ENCODE measurements around the gene MGRN1. TPM values are rescaled to one million over a fixed set of nuclear protein-coding genes. Genes with fewer than 3 reads are reported as not detected.

The MGRN1 gene
- total RNA-seq, 4 donors from 2014 or later = 15.8 to 25.6 (median 22.0) TPM

DNA sequence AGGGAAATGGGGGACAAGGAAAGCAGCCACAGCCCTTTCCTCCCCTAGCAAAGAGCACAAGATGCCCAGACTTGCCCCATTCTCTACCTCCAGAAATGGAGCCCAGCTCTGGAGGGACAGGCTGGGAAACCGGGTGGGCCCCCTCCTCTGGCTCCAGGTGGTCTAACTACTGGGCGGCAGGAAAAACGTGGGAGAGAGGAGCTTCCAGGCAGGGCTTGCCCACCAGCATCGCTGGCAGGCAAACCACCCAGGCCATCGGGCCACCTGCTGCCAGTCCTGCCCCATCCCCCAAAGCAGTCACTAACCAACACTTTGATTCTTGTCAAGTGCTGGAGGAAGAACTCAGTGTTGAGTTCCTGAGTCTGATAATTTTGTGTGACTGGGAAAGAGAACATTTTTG lies 93.8 kb downstream of the MGRN1 start:
- intact Hi-C loops (cut with DNase I) = no loop called here
- Histone ChIP-seq H3K27me3 (no peaks in the 10 kb centered on the region), H3K36me3 (peaks cover 0 to 78% (median 8%) of the 10 kb centered on the region in 3 donors), H3K9me3 (no peaks in the 10 kb centered on the region), H3K4me3 (no peak overlapping the region), H3K4me1 (no peaks in the 10 kb centered on the region), H3K27ac (no peak overlapping the region)
- TF ChIP-seq POLR2A (IDR thresholded peaks at IDR 0.05) = no peak
- no peak for TF ChIP-seq CTCF (IDR thresholded peaks at IDR 0.05)
- no peak for DNase-seq
- 76 to 80% methylated on average over 2 to 4 of the region's 5 CpGs for WGBS, 2 donors

GRCh38 chr16:4723071-4723767 lies 98.6 kb downstream of the MGRN1 start:
- Histone ChIP-seq H3K27ac (no peak overlapping the region), H3K9me3 (no peaks in the 10 kb centered on the region), H3K36me3 (peaks cover 2 to 87% (median 8%) of the 10 kb centered on the region in 3 donors), H3K27me3 (no peaks in the 10 kb centered on the region), H3K4me1 (no peaks in the 10 kb centered on the region), H3K4me3 (no peak overlapping the region)
- no peak for DNase-seq
- TF ChIP-seq CTCF (IDR thresholded peaks at IDR 0.05) = no peak
- TF ChIP-seq POLR2A (IDR thresholded peaks at IDR 0.05) = no peak
- intact Hi-C loops (cut with DNase I) = no loop called here
- 97% methylated on average over 14 of the region's 14 CpGs for WGBS, 2 donors

DNA sequence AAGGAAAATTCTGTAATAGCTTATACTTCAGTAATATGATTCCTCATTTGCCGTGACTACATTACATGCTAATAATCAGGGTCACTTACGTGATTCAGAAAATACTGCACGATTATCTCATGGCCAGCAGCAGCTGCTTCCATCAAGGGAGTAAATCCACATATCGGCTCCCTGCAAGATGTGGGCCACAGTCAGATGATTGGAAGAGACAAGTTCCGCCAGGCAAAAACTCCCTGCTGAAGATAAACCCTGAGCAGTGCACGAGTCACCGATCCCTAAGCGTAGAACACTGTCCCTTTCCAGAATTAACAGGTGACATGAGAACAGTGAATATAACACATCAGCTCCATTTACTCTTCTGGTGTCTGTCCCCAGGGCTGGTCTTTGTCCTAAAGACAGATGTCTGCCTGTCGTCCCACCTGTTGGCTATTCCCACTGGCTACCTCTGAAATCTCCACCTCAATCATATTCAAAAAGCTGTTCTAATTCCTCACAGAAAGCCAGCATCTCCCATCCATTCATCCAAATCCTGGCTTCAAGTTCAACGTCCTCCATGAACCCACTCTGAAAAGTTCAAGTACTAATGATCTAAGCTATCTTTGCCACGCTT lies 100.1 kb downstream of the MGRN1 start:
- no peak for TF ChIP-seq POLR2A (IDR thresholded peaks at IDR 0.05)
- no peak for TF ChIP-seq CTCF (IDR thresholded peaks at IDR 0.05)
- DNase-seq = no peak
- intact Hi-C loops (cut with DNase I) = no loop called here
- no peak overlapping the region for H3K4me3 ChIP-seq
- 85% methylated on average over 10 to 11 of the region's 11 CpGs for WGBS, 2 donors
- H3K27ac ChIP-seq = no peak overlapping the region
- no peaks in the 10 kb centered on the region for H3K27me3 ChIP-seq
- H3K4me1 ChIP-seq = no peaks in the 10 kb centered on the region
- peaks cover 5 to 88% (median 16%) of the 10 kb centered on the region in 3 donors for H3K36me3 ChIP-seq
- H3K9me3 ChIP-seq = no peaks in the 10 kb centered on the region

DNA sequence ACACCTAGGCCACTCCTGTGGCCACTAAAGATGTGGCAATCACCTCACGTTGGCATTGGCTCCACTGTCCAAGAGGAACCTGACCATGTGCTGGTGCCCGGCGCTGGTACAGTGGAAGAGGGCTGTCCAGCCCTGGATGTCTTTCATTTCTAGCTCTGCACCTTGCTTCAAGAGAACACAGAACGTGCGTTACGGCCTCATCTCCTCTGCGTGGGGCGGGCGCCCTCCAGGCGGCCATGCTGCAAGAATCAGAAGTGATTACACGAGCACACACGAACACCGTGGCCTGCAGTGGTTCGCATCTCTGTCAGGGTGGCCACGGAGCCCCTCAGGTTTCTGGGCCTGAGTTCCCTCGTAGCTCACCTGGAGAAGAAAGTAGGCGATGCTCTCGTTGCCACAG lies 102.0 kb downstream of the MGRN1 start:
- H3K4me3 ChIP-seq = no peak overlapping the region
- no peaks in the 10 kb centered on the region for H3K27me3 ChIP-seq
- DNase-seq = no peak
- TF ChIP-seq CTCF (IDR thresholded peaks at IDR 0.05) (no peak), POLR2A (IDR thresholded peaks at IDR 0.05) (no peak)
- H3K9me3 ChIP-seq = no peaks in the 10 kb centered on the region
- H3K27ac ChIP-seq = no peak overlapping the region
- 79 to 83% methylated on average over 3 to 6 of the region's 18 CpGs for WGBS, 2 donors
- intact Hi-C loops (cut with DNase I) = no loop called here
- H3K4me1 ChIP-seq = no peaks in the 10 kb centered on the region
- peaks cover 5 to 100% (median 25%) of the 10 kb centered on the region in 3 donors for H3K36me3 ChIP-seq

DNA sequence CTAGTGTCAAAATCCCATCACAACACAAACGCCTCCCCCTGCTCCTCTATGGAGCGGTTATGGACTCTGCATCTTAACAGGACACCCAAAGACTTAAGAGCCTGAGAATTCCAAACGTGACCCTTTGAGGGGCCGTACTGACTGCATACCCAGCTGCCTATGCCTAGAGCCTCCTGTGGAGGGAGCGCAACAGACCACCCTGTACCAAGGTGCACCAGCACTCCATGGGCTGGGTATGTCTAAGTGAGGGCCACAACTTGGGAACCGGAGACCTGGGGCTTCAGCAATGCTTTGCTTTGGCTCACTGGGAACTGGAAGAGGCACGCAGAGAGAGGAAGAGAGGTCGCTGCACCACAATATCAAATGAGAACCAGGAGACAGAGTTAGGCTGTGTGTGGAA lies 104.0 kb downstream of the MGRN1 start:
- intact Hi-C loops (cut with DNase I) = no loop called here
- H3K4me3 ChIP-seq = no peak overlapping the region
- H3K27me3 ChIP-seq = no peaks in the 10 kb centered on the region
- WGBS, 2 donors = 97% methylated on average over 3 to 5 of the region's 8 CpGs
- H3K9me3 ChIP-seq = no peaks in the 10 kb centered on the region
- peaks cover 5 to 85% (median 25%) of the 10 kb centered on the region in 3 donors for H3K36me3 ChIP-seq
- H3K27ac ChIP-seq = no peak overlapping the region
- peaks cover 0 to 16% (median 6%) of the 10 kb centered on the region in 3 donors for H3K4me1 ChIP-seq
- no peak for TF ChIP-seq CTCF (IDR thresholded peaks at IDR 0.05)
- TF ChIP-seq POLR2A (IDR thresholded peaks at IDR 0.05) = no peak
- no peak for DNase-seq
